ENCODE measurements around the gene ZNF79.

Gene ZNF79

DNA sequence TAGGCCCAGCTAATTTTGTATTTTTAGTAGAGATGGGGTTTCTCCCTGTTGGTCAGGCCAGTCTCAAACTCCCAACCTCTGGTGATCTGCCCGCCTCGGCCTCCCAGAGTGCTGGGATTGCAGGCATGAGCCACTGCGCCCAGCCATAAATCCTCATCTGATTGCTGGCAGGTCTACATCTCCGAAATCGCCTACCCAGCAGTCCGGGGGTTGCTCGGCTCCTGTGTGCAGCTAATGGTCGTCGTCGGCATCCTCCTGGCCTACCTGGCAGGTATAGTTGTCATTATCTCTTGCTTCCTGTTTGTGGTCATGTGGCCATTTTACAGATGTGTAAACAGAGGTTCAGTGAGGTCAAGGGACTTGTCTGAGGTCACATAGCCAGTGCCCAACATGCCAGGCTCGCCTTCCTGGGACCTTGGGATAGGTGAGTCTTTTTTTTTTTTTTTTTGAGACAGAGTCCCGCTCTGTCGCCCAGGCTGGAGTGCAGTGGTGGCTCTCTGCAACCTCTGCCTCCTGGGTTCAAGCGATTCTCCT, 24.4 kb upstream of the ZNF79 start:
- Histone ChIP-seq H3K4me3 (ENCODE audit: severe bottlenecking) (no peak overlapping the region), H3K4me1 (ENCODE audit: insufficient read depth, poor library complexity, severe bottlenecking) (no peaks in the 10 kb centered on the region), H3K27ac (ENCODE audit: poor library complexity, severe bottlenecking) (no peak overlapping the region), H3K36me3 (ENCODE audit: low read depth) (no peaks in the 10 kb centered on the region; the same call in 1 of the 2 replicates), H3K27me3 (ENCODE audit: insufficient read depth, poor library complexity, severe bottlenecking) (no peaks in the 10 kb centered on the region), H3K9me3 (ENCODE audit: severe bottlenecking) (no peaks in the 10 kb centered on the region)
- TF ChIP-seq CTCF (IDR thresholded peaks at IDR 0.05; ENCODE audit: poor library complexity, severe bottlenecking) = no peak
- no peak for DNase-seq (ENCODE audit: low spot score)
- no peak for ATAC-seq (ENCODE audit: low read depth)

DNA sequence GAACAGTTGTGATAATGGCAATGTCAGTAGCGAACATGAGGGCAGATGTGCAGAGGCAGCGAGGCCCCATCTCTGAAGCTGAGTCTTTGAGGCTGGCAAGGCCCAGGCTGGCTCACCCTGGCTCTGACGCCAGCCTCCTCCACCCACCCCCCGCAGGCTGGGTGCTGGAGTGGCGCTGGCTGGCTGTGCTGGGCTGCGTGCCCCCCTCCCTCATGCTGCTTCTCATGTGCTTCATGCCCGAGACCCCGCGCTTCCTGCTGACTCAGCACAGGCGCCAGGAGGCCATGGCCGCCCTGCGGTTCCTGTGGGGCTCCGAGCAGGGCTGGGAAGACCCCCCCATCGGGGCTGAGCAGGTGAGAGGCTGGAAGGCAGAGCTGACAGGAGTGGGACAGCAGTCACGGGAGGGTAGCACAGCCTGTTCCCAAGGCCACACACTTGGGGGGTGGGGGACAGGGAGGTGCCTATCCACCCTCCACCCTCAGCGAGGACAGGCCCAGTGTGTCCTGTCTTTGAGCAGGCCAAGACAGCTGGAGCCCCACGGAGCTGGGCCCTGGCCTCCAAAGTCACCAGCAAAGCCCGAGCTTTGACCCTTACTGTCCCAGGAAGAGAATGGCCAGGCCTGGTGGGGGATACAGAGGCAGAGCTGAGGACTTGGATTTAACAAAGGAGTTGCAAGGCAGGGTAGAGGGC, 21.6 kb upstream of the ZNF79 start:
- Histone ChIP-seq H3K4me1 (ENCODE audit: insufficient read depth, poor library complexity, severe bottlenecking) (no peaks in the 10 kb centered on the region), H3K4me3 (ENCODE audit: severe bottlenecking) (no peak overlapping the region), H3K9me3 (ENCODE audit: severe bottlenecking) (no peaks in the 10 kb centered on the region), H3K27me3 (ENCODE audit: insufficient read depth, poor library complexity, severe bottlenecking) (no peaks in the 10 kb centered on the region), H3K36me3 (ENCODE audit: low read depth) (no peaks in the 10 kb centered on the region; the same call in 1 of the 2 replicates), H3K27ac (ENCODE audit: poor library complexity, severe bottlenecking) (no peak overlapping the region)
- no peak for TF ChIP-seq CTCF (IDR thresholded peaks at IDR 0.05; ENCODE audit: poor library complexity, severe bottlenecking)
- no peak for DNase-seq (ENCODE audit: low spot score)
- no peak for ATAC-seq (ENCODE audit: low read depth)

DNA sequence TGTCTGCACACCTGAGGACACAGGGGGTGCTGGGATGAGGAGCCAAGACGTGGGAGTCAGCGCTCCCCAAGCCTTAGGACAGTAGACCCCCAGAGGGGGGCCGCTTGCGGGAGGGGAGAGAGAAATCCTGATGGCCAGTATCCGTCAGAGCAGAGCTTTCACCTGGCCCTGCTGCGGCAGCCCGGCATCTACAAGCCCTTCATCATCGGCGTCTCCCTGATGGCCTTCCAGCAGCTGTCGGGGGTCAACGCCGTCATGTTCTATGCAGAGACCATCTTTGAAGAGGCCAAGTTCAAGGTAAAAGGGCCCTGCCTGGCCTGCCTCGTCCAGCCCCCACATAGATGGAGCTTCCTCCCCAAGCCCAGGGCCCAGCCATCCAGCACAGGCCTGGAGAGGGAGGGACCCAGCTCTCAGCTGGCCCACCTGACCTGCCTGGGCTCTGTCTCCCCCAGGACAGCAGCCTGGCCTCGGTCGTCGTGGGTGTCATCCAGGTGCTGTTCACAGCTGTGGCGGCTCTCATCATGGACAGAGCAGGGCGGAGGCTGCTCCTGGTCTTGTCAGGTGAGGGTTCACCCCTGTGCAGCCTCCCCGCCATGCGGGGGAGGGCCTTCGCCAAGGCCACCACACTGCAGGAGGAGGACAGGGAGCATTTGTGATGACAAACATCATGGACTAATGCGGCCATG, 20.5 kb upstream of the ZNF79 start:
- H3K27ac ChIP-seq (ENCODE audit: poor library complexity, severe bottlenecking) = no peak overlapping the region
- H3K9me3 ChIP-seq (ENCODE audit: severe bottlenecking) = no peaks in the 10 kb centered on the region
- no peaks in the 10 kb centered on the region for H3K4me1 ChIP-seq (ENCODE audit: insufficient read depth, poor library complexity, severe bottlenecking)
- H3K27me3 ChIP-seq (ENCODE audit: insufficient read depth, poor library complexity, severe bottlenecking) = no peaks in the 10 kb centered on the region
- DNase-seq (ENCODE audit: low spot score) = no peak
- ATAC-seq (ENCODE audit: low read depth) = no peak
- TF ChIP-seq CTCF (IDR thresholded peaks at IDR 0.05; ENCODE audit: poor library complexity, severe bottlenecking) = no peak
- H3K36me3 ChIP-seq (ENCODE audit: low read depth) = no peaks in the 10 kb centered on the region; the same call in 1 of the 2 replicates
- H3K4me3 ChIP-seq (ENCODE audit: severe bottlenecking) = no peak overlapping the region

DNA sequence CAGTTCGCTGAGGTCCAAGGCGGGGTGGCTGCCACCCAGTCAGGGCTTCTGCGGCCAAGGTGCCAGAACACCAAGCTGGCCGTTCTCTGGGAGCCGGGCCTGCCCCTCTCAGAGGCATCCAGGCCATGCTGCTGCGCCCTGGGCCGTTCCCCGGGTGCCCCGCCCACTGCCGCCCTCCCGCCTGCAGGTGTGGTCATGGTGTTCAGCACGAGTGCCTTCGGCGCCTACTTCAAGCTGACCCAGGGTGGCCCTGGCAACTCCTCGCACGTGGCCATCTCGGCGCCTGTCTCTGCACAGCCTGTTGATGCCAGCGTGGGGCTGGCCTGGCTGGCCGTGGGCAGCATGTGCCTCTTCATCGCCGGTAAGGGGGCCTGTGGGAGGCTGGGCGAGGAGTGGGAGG, 19.6 kb upstream of the ZNF79 start:
- H3K27ac ChIP-seq (ENCODE audit: poor library complexity, severe bottlenecking) = no peak overlapping the region
- H3K9me3 ChIP-seq (ENCODE audit: severe bottlenecking) = no peaks in the 10 kb centered on the region
- H3K4me3 ChIP-seq (ENCODE audit: severe bottlenecking) = no peak overlapping the region
- ATAC-seq (ENCODE audit: low read depth) = no peak
- H3K4me1 ChIP-seq (ENCODE audit: insufficient read depth, poor library complexity, severe bottlenecking) = no peaks in the 10 kb centered on the region
- no peaks in the 10 kb centered on the region for H3K27me3 ChIP-seq (ENCODE audit: insufficient read depth, poor library complexity, severe bottlenecking)
- DNase-seq (ENCODE audit: low spot score) = no peak
- no peak for TF ChIP-seq CTCF (IDR thresholded peaks at IDR 0.05; ENCODE audit: poor library complexity, severe bottlenecking)
- no peaks in the 10 kb centered on the region; the same call in 1 of the 2 replicates for H3K36me3 ChIP-seq (ENCODE audit: low read depth)
